IPS-18a (cell line): Measurements from ENCODE around the gene PPP4R1.

Source experiments
- H3K27ac ChIP-seq: one replicate; pipeline ENCODE4 v1.5.1; 2013; ENCODE audit warnings: low read length
- H3K27me3 ChIP-seq: one replicate; pipeline ENCODE4 v1.6.1; 2013; ENCODE audit warnings: mild to moderate bottlenecking, low read length; ENCODE audit not compliant: control insufficient read depth, insufficient read depth
- H3K36me3 ChIP-seq: one replicate; pipeline ENCODE4 v1.6.1; 2013; ENCODE audit warnings: low read depth, low read length; ENCODE audit not compliant: control insufficient read depth
- H3K4me1 ChIP-seq: one replicate; pipeline ENCODE4 v1.6.1; 2013; ENCODE audit warnings: low read depth, low read length; ENCODE audit not compliant: control insufficient read depth
- H3K4me3 ChIP-seq: one replicate; pipeline ENCODE4 v1.5.1; 2013; ENCODE audit warnings: low read length
- H3K9ac ChIP-seq: one replicate; pipeline ENCODE4 v1.6.1; 2013; ENCODE audit warnings: mild to moderate bottlenecking, low read length, moderate library complexity
- H3K9me3 ChIP-seq: one replicate; pipeline ENCODE4 v1.6.1; 2013; ENCODE audit warnings: low read depth, low read length; ENCODE audit not compliant: control insufficient read depth

PPP4R1 gene

DNA sequence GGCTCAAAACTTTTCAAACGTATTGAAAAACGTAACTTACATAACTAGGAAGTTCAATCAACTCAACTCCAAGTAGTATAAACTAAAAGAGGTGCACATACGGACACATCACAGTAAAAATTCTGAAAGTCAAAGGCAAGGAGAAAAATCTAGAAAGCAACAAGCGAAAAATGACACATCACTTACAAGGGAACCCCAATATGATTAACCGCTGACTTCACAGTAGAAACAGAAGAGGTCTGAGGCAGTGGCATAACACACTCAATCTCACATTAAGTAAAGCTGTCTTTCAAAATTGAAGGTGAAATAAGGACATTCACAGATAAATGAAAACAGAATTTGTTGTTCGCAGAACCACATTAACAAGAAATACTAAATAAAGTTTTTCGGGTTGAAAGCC lies 32.7 kb downstream of the PPP4R1 start:
- no peak overlapping the region for H3K4me3 ChIP-seq
- peaks cover 45% of the 10 kb centered on the region for H3K36me3 ChIP-seq
- no peaks in the 10 kb centered on the region for H3K27me3 ChIP-seq
- no peak overlapping the region for H3K27ac ChIP-seq
- no peaks in the 10 kb centered on the region for H3K4me1 ChIP-seq
- no peaks in the 10 kb centered on the region for H3K9me3 ChIP-seq
- no peak overlapping the region for H3K9ac ChIP-seq

- no peak overlapping the region for H3K9ac ChIP-seq
- H3K4me3 ChIP-seq, result no peak overlapping the region
- peaks cover 35% of the 10 kb centered on the region for H3K36me3 ChIP-seq
- no peak overlapping the region for H3K27ac ChIP-seq
- H3K9me3 ChIP-seq, result no peaks in the 10 kb centered on the region
- peaks cover 17% of the 10 kb centered on the region for H3K4me1 ChIP-seq
- H3K27me3 ChIP-seq, result no peaks in the 10 kb centered on the region
These were observed 36.1 kb downstream of the PPP4R1 start for GRCh38 chr18:9578306-9578705.

GRCh38 chr18:9577361-9577760 lies 37.0 kb downstream of the PPP4R1 start:
- Histone ChIP-seq H3K4me3 (no peak overlapping the region), H3K9ac (no peak overlapping the region), H3K27me3 (no peaks in the 10 kb centered on the region), H3K4me1 (peaks cover 17% of the 10 kb centered on the region), H3K27ac (no peak overlapping the region), H3K36me3 (peaks cover 28% of the 10 kb centered on the region), H3K9me3 (no peaks in the 10 kb centered on the region)

DNA sequence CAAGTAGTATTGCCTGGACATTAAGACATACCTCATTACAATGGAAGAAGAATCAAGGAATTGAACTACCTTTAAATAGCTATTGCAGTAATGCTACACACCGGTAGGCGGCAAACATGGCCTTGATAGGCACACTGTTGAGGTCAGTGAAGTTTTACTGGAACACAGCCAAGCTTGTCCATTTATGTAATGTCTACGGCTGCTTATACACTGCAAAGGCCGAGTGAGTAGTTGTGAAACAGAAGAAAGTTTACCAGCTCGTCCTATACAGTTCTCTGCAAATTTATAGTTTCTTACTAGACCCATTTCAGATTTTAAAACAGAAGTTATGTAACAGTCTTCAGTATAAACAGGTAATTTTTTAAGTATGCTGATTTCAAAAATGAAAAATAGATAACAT lies 38.8 kb downstream of the PPP4R1 start:
- Histone ChIP-seq H3K27me3 (no peaks in the 10 kb centered on the region), H3K9ac (no peak overlapping the region), H3K27ac (no peak overlapping the region), H3K4me3 (no peak overlapping the region), H3K9me3 (no peaks in the 10 kb centered on the region), H3K4me1 (peaks cover 17% of the 10 kb centered on the region), H3K36me3 (peaks cover 25% of the 10 kb centered on the region)

- H3K4me3 ChIP-seq, result peak overlapping the region; percentile 30
- H3K27ac ChIP-seq, result peak overlapping the region; percentile 45
- H3K4me1 ChIP-seq, result peaks cover 17% of the 10 kb centered on the region
- no peaks in the 10 kb centered on the region for H3K9me3 ChIP-seq
- H3K27me3 ChIP-seq, result no peaks in the 10 kb centered on the region
- H3K9ac ChIP-seq, result no peak overlapping the region
- H3K36me3 ChIP-seq, result peaks cover 29% of the 10 kb centered on the region
These were observed 39.8 kb downstream of the PPP4R1 start for GRCh38 chr18:9574473-9575115.

DNA sequence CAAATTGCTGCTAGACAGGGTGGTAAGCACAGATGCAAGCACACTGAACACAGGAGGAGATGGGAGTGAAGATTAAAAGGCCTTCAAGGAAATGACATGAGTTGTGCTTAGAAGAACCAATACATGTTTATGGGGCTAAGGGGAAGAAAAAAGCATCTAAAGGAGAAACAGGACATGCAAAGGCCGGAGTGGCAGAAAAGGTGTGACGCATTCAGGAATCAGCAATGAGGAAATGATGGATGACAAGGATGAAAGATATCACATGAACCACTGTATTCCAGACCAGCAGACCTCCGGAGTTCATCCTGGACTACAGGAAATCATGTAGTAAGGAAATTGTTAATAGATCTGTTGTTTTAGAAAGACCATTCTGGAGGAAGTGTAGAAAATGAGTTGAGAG lies 42.8 kb downstream of the PPP4R1 start:
- no peak overlapping the region for H3K4me3 ChIP-seq
- peaks cover 21% of the 10 kb centered on the region for H3K36me3 ChIP-seq
- H3K27me3 ChIP-seq, result no peaks in the 10 kb centered on the region
- no peak overlapping the region for H3K27ac ChIP-seq
- H3K9ac ChIP-seq, result no peak overlapping the region
- no peaks in the 10 kb centered on the region for H3K9me3 ChIP-seq
- peaks cover 17% of the 10 kb centered on the region for H3K4me1 ChIP-seq

- Histone ChIP-seq H3K9ac (no peak overlapping the region), H3K9me3 (no peaks in the 10 kb centered on the region), H3K27ac (no peak overlapping the region), H3K36me3 (peaks cover 21% of the 10 kb centered on the region), H3K4me3 (no peak overlapping the region), H3K27me3 (no peaks in the 10 kb centered on the region), H3K4me1 (peaks cover 14% of the 10 kb centered on the region)
These were observed 44.1 kb downstream of the PPP4R1 start for GRCh38 chr18:9570255-9570654.

DNA sequence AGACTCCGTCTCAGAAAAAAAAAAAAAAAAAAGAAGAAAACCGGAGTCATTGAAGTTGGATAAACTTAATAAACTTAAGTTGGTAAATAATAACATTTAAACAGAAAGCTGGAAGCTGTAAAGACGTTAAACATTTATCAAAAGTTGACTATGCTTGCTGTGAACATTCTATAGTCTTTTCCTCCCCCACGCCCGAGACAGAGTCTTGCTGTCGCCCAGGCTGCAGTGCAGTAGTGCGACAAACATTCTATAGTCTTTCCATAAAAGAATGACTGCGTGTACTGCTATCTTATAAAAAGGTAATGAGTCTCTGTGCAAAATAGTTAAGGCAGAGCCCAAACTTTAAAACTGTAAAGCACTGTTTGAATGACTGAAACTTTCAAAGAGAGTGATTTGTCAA lies 45.2 kb downstream of the PPP4R1 start:
- H3K9me3 ChIP-seq, result no peaks in the 10 kb centered on the region
- H3K36me3 ChIP-seq, result peaks cover 29% of the 10 kb centered on the region
- no peaks in the 10 kb centered on the region for H3K27me3 ChIP-seq
- peaks cover 3% of the 10 kb centered on the region for H3K4me1 ChIP-seq
- no peak overlapping the region for H3K9ac ChIP-seq
- no peak overlapping the region for H3K27ac ChIP-seq
- H3K4me3 ChIP-seq, result no peak overlapping the region

GRCh38 chr18:9568186-9568585 lies 46.2 kb downstream of the PPP4R1 start:
- no peak overlapping the region for H3K9ac ChIP-seq
- H3K4me3 ChIP-seq, result no peak overlapping the region
- no peaks in the 10 kb centered on the region for H3K4me1 ChIP-seq
- H3K27ac ChIP-seq, result no peak overlapping the region
- no peaks in the 10 kb centered on the region for H3K9me3 ChIP-seq
- no peaks in the 10 kb centered on the region for H3K27me3 ChIP-seq
- peaks cover 35% of the 10 kb centered on the region for H3K36me3 ChIP-seq

- Histone ChIP-seq H3K36me3 (peaks cover 47% of the 10 kb centered on the region), H3K9me3 (no peaks in the 10 kb centered on the region)
These were observed 49.0 kb downstream of the PPP4R1 start for GRCh38 chr18:9565407-9565806.

DNA sequence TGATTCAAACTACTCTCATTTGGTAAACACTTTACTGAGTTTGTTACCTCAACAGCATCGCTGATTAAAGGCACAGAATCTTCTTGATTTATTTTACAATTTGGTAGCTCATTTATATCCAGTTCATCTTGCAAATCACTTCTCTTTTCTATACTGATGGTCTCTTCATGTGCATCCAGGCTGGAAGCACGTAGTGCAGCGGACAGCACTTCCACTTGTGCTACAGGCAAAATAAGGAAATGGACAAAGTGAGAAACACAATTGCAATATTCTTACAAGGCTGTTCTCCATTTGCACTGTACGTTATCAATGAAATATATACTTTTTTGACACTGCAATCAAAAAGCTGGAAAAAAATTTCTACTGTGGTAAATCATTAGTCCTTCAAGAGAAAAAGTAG lies 51.0 kb downstream of the PPP4R1 start:
- Histone ChIP-seq H3K27me3 (no peaks in the 10 kb centered on the region), H3K4me1 (no peaks in the 10 kb centered on the region), H3K9me3 (no peaks in the 10 kb centered on the region), H3K9ac (no peak overlapping the region), H3K27ac (no peak overlapping the region), H3K36me3 (peaks cover 51% of the 10 kb centered on the region), H3K4me3 (no peak overlapping the region)

More at GRCh38 chr18:9565407-9565806, 49.0 kb downstream of the PPP4R1 start:
- no peak overlapping the region for H3K9ac ChIP-seq
- no peak overlapping the region for H3K27ac ChIP-seq
- no peaks in the 10 kb centered on the region for H3K4me1 ChIP-seq
- H3K4me3 ChIP-seq, result no peak overlapping the region
- no peaks in the 10 kb centered on the region for H3K27me3 ChIP-seq

GRCh38 chr18:9562584-9562983 lies 51.8 kb downstream of the PPP4R1 start:
- no peaks in the 10 kb centered on the region for H3K9me3 ChIP-seq
- H3K27me3 ChIP-seq, result no peaks in the 10 kb centered on the region
- H3K27ac ChIP-seq, result no peak overlapping the region
- H3K4me3 ChIP-seq, result no peak overlapping the region
- no peak overlapping the region for H3K9ac ChIP-seq
- peaks cover 55% of the 10 kb centered on the region for H3K36me3 ChIP-seq
- no peaks in the 10 kb centered on the region for H3K4me1 ChIP-seq
